HCT116 (cell line): ENCODE results near the gene CAPZA2.

Experiments
- POLR2AphosphoS5 ChIP-seq: IDR thresholded peaks from 2 replicates; pipeline ENCODE4 v1.6.1; 2011; ENCODE audit warnings: mild to moderate bottlenecking, low read depth, low read length, moderate library complexity
- RAD21 ChIP-seq: IDR thresholded peaks from 2 replicates; pipeline ENCODE4 v1.6.1; 2012; ENCODE audit warnings: low read depth, mild to moderate bottlenecking
- REST ChIP-seq: IDR thresholded peaks from 2 replicates; pipeline ENCODE4 v1.6.1; 2012; ENCODE audit warnings: low read depth
- SIN3A ChIP-seq: IDR thresholded peaks from 2 replicates; pipeline ENCODE4 v1.6.1; 2012; ENCODE audit warnings: low read depth
- TF ChIP-seq, protein P1 (sequence below): IDR thresholded peaks from 2 replicates; pipeline ENCODE4 v1.6.1; 2012

GRCh38 chr7:116877443-116878217 is 15.2 kb downstream of the CAPZA2 start:
- TF ChIP-seq RAD21, result no peak
- no peak for TF ChIP-seq SIN3A
- TF ChIP-seq, protein P1, sequence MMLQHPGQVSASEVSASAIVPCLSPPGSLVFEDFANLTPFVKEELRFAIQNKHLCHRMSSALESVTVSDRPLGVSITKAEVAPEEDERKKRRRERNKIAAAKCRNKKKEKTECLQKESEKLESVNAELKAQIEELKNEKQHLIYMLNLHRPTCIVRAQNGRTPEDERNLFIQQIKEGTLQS, result no peak
- TF ChIP-seq POLR2AphosphoS5, result no peak
- TF ChIP-seq REST, result no peak
